OCI-LY7 (cell line): Measurements from ENCODE around the gene DRD5. TPM values are rescaled to one million over a fixed set of nuclear protein-coding genes. Genes with fewer than 3 reads are reported as not detected.
"Not testable (repeated sequence)": the region's sequence is repeated elsewhere in the genome, so short reads cannot be mapped to it uniquely, and the experiment has no call there.

Experiments used
- BruUV-seq: library from RNA; stranded (reverse); fragments of 400-500 nt; replicated peaks from 2 replicates; lab custom pipeline; 2021; lab: Mats Ljungman, UMichigan
- CTCF ChIA-PET: fragments of 300-600 bp; sonication (Branson Sonifier 250); formaldehyde crosslinking; loops from one replicate; lab custom pipeline; 2022; ENCODE audit warnings: antibody characterized with exemption; ENCODE audit not compliant: unreplicated experiment; lab: Charles Lee
- POLR2A ChIA-PET: fragments of 300-600 bp; sonication (Branson Sonifier 250); formaldehyde crosslinking; loops from one replicate; lab custom pipeline; 2022; ENCODE audit warnings: antibody characterized with exemption; lab: Charles Lee
- DNase-seq: peaks from one replicate; pipeline ENCODE4 v3.0.0-alpha.2; 2015; ENCODE audit warnings: low spot score
- H2AFZ ChIP-seq: fragments of 200-600 bp; sonication (generic), shearing (Covaris generic); 2 replicates; pipeline ENCODE4 v1.6.1; 2014; ENCODE audit warnings: mild to moderate bottlenecking, antibody characterized with exemption, low read length, moderate library complexity
- H3K27ac ChIP-seq: fragments of 200-600 bp; sonication (generic); 2 replicates; pipeline ENCODE4 v1.5.1; 2014; ENCODE audit warnings: mixed run types, low read depth, mild to moderate bottlenecking, moderate library complexity, low read length, inconsistent platforms; ENCODE audit not compliant: poor library complexity, severe bottlenecking
- H3K36me3 ChIP-seq: fragments of 200-600 bp; sonication (generic); 2 replicates; pipeline ENCODE4 v1.6.1; 2014; ENCODE audit warnings: mild to moderate bottlenecking, antibody characterized with exemption, low read length, moderate library complexity, mixed read lengths; ENCODE audit not compliant: insufficient read depth
- H3K4me1 ChIP-seq: fragments of 200-600 bp; sonication (generic); 2 replicates; pipeline ENCODE4 v1.5.1; 2014; ENCODE audit warnings: mild to moderate bottlenecking, low read length; ENCODE audit not compliant: insufficient read depth, poor library complexity, severe bottlenecking
- H3K4me2 ChIP-seq: fragments of 200-600 bp; sonication (generic); 2 replicates; pipeline ENCODE4 v1.6.1; 2014; ENCODE audit warnings: mild to moderate bottlenecking, low read length
- H3K4me3 ChIP-seq: fragments of 200-600 bp; sonication (generic); 2 replicates; pipeline ENCODE4 v1.5.1; 2014; ENCODE audit warnings: mild to moderate bottlenecking, low read depth, low read length; ENCODE audit not compliant: poor library complexity, severe bottlenecking
- H3K79me2 ChIP-seq: fragments of 200-600 bp; sonication (generic); 2 replicates; pipeline ENCODE4 v1.6.1; 2016; ENCODE audit warnings: low read depth, mild to moderate bottlenecking, low read length, moderate library complexity, mixed read lengths; ENCODE audit not compliant: insufficient read depth
- H3K9me2 ChIP-seq: fragments of 200-600 bp; sonication (generic); 2 replicates; pipeline ENCODE4 v1.6.1; 2016; ENCODE audit warnings: mild to moderate bottlenecking, low read length, mixed read lengths; ENCODE audit not compliant: insufficient read depth
- H3K9me3 ChIP-seq: fragments of 200-600 bp; sonication (generic); 2 replicates; pipeline ENCODE4 v1.6.1; 2014; ENCODE audit warnings: mild to moderate bottlenecking, mixed run types, low read length, mixed read lengths
- H4K20me1 ChIP-seq: fragments of 200-600 bp; sonication (generic); 2 replicates; pipeline ENCODE4 v1.6.1; 2014; ENCODE audit warnings: mild to moderate bottlenecking, antibody characterized with exemption, low read length, moderate library complexity, mixed read lengths; ENCODE audit not compliant: insufficient read depth
- CTCF ChIP-seq: fragments of 200-600 bp; sonication (generic); conservative IDR thresholded peaks from 2 replicates; pipeline ENCODE4 v1.5.1; 2014; ENCODE audit warnings: mild to moderate bottlenecking, antibody characterized with exemption, low read length, moderate library complexity, mixed read lengths
- EZH2phosphoT487 ChIP-seq: fragments of 200-600 bp; sonication (generic); IDR thresholded peaks from 2 replicates; pipeline ENCODE4 v1.6.1; 2018; ENCODE audit warnings: low read depth, borderline replicate concordance, mild to moderate bottlenecking, mixed run types, antibody characterized with exemption, low read length, moderate library complexity, mixed read lengths
- intact Hi-C: fragments of 100-400 bp; cut with micrococcal nuclease; formaldehyde crosslinking; loops from one replicate; pipeline ENCODE4 v1.10.0; 2022; ENCODE audit not compliant: unreplicated experiment
- total RNA-seq, 2 experiments: library from RNA; depleted of rRNA in 1 of 2; stranded (reverse); fragments of >200 nt in 1 of 2; shearing (Covaris generic) in 1 of 2; gene quantifications; 2 replicates each; pipeline ENCODE4 v1.2.3, GENCODE V29; 2014 to 2022

Gene DRD5
- total RNA-seq, 2 experiments from 2014 or later, result not detected

GRCh38 chr4:9771034-9771433 lies 10.4 kb upstream of the DRD5 start:
- Histone ChIP-seq H4K20me1 (no peaks in the 10 kb centered on the region), H2AFZ (no peak overlapping the region), H3K27ac (no peak overlapping the region), H3K4me2 (no peak overlapping the region), H3K36me3 (no peaks in the 10 kb centered on the region), H3K79me2 (no peaks in the 10 kb centered on the region), H3K4me1 (no peaks in the 10 kb centered on the region), H3K9me2 (no peaks in the 10 kb centered on the region), H3K9me3 (no peaks in the 10 kb centered on the region), H3K4me3 (no peak overlapping the region)
- ChIA-PET CTCF (no interaction called here), POLR2A (no interaction called here)
- no TSS peak for BruUV-seq
- no peak for TF ChIP-seq EZH2phosphoT487
- TF ChIP-seq CTCF, result no peak
- intact Hi-C loops, result no loop called here
- no peak for DNase-seq

GRCh38 chr4:9773471-9773870 lies 8.0 kb upstream of the DRD5 start:
- ChIA-PET CTCF (interaction anchor here (0.5 kb wide), 1 partner anchor 852 kb away, joined by 3 read pairs; no protein-coding TSS in a partner anchor), POLR2A (no interaction called here)
- Histone ChIP-seq H3K4me1 (no peaks in the 10 kb centered on the region), H3K27ac (no peak overlapping the region), H3K9me3 (no peaks in the 10 kb centered on the region), H3K79me2 (no peaks in the 10 kb centered on the region), H3K9me2 (no peaks in the 10 kb centered on the region), H3K4me2 (no peak overlapping the region), H2AFZ (no peak overlapping the region), H3K4me3 (no peak overlapping the region), H4K20me1 (no peaks in the 10 kb centered on the region), H3K36me3 (no peaks in the 10 kb centered on the region)
- intact Hi-C loops, result no loop called here
- BruUV-seq, result no TSS peak
- no peak for DNase-seq
- TF ChIP-seq EZH2phosphoT487 (no peak), CTCF (no peak)

GRCh38 chr4:9782136-9782436 lies 652 bp downstream of the DRD5 start:
- H3K4me2 ChIP-seq, result no peak overlapping the region
- no peak for TF ChIP-seq CTCF
- H3K27ac ChIP-seq, result no peak overlapping the region
- no peak overlapping the region for H3K4me3 ChIP-seq
- no peaks in the 10 kb centered on the region for H4K20me1 ChIP-seq
- POLR2A ChIA-PET, result no interaction called here
- DNase-seq, result no peak
- no peaks in the 10 kb centered on the region for H3K9me3 ChIP-seq
- no peaks in the 10 kb centered on the region for H3K36me3 ChIP-seq
- no TSS peak for BruUV-seq
- no peaks in the 10 kb centered on the region for H3K9me2 ChIP-seq
- CTCF ChIA-PET, result no interaction called here
- intact Hi-C loops, result no loop called here
- H3K4me1 ChIP-seq, result no peaks in the 10 kb centered on the region
- no peaks in the 10 kb centered on the region for H3K79me2 ChIP-seq
- no peak overlapping the region for H2AFZ ChIP-seq

GRCh38 chr4:9785891-9786290 lies 4.5 kb downstream of the DRD5 start:
- DNase-seq, CTCF ChIA-PET, H3K9me3 ChIP-seq, H3K4me2 ChIP-seq, H3K79me2 ChIP-seq, H3K4me1 ChIP-seq, H4K20me1 ChIP-seq, H3K27ac ChIP-seq, BruUV-seq, intact Hi-C loops, H3K9me2 ChIP-seq, POLR2A ChIA-PET, H3K4me3 ChIP-seq, H2AFZ ChIP-seq, H3K36me3 ChIP-seq: not testable (repeated sequence)
